Measurements from ENCODE around the gene DNAJC16. TPM values are rescaled to one million over a fixed set of nuclear protein-coding genes. Genes with fewer than 3 reads are reported as not detected.

Gene DNAJC16
- total and polyA plus RNA-seq, 9 of the 15 experiments (the other 6 are each of a cell fraction or from before 2014, with no cell fraction given), result 6.9 to 16.8 (median 12.8) TPM

DNA sequence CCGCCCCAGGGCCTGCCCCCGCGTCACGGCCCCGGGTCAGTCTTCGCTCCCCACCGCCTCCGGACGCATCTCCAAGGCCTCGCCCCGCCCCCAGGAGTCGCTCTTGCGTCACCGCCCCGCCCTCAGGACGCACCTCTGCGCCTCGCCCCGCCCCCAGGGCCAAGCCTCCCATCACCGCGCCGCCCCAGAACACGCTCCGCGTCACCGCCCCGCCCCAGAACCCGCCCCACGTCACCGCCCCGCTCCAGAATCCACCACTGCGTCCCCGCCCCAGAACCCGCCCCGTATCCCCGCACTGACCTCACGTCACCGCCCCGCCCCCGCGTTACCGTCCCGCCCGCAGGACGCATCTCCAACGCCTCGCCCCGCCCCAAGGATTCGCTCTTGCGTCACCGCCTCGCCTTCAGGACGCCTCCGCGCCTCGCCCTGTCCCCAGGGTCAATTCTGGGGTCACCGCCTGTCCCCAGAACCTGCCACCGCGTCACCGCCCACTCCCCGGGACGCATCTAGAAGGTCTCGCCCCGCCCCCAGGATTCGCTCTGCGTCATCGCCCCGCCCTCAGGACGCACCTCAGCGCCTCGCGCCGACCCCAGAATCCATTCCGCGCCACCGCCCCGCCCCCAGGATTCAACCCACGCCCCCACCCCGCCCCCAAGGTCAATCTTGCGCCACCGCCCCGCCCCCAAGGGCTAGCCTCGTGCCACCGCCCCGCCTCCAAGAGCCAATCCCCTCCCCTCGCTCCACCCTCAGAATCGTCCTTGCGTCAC lies 2.2 kb upstream of the DNAJC16 start (continued):
- TF ChIP-seq, protein P1, sequence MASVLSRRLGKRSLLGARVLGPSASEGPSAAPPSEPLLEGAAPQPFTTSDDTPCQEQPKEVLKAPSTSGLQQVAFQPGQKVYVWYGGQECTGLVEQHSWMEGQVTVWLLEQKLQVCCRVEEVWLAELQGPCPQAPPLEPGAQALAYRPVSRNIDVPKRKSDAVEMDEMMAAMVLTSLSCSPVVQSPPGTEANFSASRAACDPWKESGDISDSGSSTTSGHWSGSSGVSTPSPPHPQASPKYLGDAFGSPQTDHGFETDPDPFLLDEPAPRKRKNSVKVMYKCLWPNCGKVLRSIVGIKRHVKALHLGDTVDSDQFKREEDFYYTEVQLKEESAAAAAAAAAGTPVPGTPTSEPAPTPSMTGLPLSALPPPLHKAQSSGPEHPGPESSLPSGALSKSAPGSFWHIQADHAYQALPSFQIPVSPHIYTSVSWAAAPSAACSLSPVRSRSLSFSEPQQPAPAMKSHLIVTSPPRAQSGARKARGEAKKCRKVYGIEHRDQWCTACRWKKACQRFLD (CRISPR knock-in tag; IDR thresholded peaks at IDR 0.05), result peak; percentile 33; the same call in 1 of the 2 replicates
- TF ChIP-seq CHD2 (IDR thresholded peaks at IDR 0.05; ENCODE audit: low read depth, low read length), result no peak; the same call in 1 of the 2 replicates
- peak; percentile 30; the same call in 1 of the 2 replicates for TF ChIP-seq PHF8 (IDR thresholded peaks at IDR 0.05; ENCODE audit: borderline replicate concordance, low read length)
- TF ChIP-seq KHSRP (IDR thresholded peaks at IDR 0.05), result 0 out of 2 replicates have a peak, but pooled peaks have one; percentile 38
- TF ChIP-seq, protein P2, sequence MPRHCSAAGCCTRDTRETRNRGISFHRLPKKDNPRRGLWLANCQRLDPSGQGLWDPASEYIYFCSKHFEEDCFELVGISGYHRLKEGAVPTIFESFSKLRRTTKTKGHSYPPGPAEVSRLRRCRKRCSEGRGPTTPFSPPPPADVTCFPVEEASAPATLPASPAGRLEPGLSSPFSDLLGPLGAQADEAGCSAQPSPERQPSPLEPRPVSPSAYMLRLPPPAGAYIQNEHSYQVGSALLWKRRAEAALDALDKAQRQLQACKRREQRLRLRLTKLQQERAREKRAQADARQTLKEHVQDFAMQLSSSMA (CRISPR knock-in tag; IDR thresholded peaks at IDR 0.05), result no peak
- TF ChIP-seq TAF7 (tag; IDR thresholded peaks at IDR 0.05), result no peak
- no peak for TF ChIP-seq ZNF253 (CRISPR knock-in tag; conservative IDR thresholded peaks at IDR 0.05)
- TF ChIP-seq MAFK (IDR thresholded peaks at IDR 0.05; ENCODE audit: low read length), result no peak
- TF ChIP-seq NEUROD1 (IDR thresholded peaks at IDR 0.05; ENCODE audit: borderline replicate concordance, low read depth, low read length, partially characterized antibody), result peak; percentile 17
- no peak for TF ChIP-seq ZFPM2 (CRISPR knock-in tag; IDR thresholded peaks at IDR 0.05)
- TF ChIP-seq MYC (IDR thresholded peaks at IDR 0.05; ENCODE audit: low read depth, low read length), result peak; percentile 37; the same call in 1 of the 2 replicates
- TF ChIP-seq MYC (CRISPR knock-in tag; IDR thresholded peaks at IDR 0.05; ENCODE audit: borderline replicate concordance, low read depth), result no peak
- TF ChIP-seq TOE1 (IDR thresholded peaks at IDR 0.05; ENCODE audit: borderline replicate concordance), result no peak
- TF ChIP-seq TOE1 (CRISPR knock-in tag; IDR thresholded peaks at IDR 0.05; ENCODE audit: borderline replicate concordance, low read depth), result no peak
- TF ChIP-seq POLR2AphosphoS5 (IDR thresholded peaks at IDR 0.05; ENCODE audit: control insufficient read depth, insufficient read depth, low read depth, low read length), result no peak
- no peak for TF ChIP-seq ZNF143 (CRISPR knock-in tag; IDR thresholded peaks at IDR 0.05)
- TF ChIP-seq, protein P3, sequence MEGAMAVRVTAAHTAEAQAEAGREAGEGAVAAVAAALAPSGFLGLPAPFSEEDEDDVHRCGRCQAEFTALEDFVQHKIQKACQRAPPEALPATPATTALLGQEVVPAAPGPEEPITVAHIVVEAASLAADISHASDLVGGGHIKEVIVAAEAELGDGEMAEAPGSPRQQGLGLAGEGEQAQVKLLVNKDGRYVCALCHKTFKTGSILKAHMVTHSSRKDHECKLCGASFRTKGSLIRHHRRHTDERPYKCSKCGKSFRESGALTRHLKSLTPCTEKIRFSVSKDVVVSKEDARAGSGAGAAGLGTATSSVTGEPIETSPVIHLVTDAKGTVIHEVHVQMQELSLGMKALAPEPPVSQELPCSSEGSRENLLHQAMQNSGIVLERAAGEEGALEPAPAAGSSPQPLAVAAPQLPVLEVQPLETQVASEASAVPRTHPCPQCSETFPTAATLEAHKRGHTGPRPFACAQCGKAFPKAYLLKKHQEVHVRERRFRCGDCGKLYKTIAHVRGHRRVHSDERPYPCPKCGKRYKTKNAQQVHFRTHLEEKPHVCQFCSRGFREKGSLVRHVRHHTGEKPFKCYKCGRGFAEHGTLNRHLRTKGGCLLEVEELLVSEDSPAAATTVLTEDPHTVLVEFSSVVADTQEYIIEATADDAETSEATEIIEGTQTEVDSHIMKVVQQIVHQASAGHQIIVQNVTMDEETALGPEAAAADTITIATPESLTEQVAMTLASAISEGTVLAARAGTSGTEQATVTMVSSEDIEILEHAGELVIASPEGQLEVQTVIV (CRISPR knock-in tag; IDR thresholded peaks at IDR 0.05; ENCODE audit: borderline replicate concordance), result no peak
- peak; percentile 89 for TF ChIP-seq NR2C2 (CRISPR knock-in tag; IDR thresholded peaks at IDR 0.05)
- peak; percentile 96 for TF ChIP-seq NR2C2 (tag; IDR thresholded peaks at IDR 0.05)
- TF ChIP-seq MBD2 (IDR thresholded peaks at IDR 0.05; ENCODE audit: borderline replicate concordance, low read depth), result peak; percentile 38
- TF ChIP-seq, protein P4, sequence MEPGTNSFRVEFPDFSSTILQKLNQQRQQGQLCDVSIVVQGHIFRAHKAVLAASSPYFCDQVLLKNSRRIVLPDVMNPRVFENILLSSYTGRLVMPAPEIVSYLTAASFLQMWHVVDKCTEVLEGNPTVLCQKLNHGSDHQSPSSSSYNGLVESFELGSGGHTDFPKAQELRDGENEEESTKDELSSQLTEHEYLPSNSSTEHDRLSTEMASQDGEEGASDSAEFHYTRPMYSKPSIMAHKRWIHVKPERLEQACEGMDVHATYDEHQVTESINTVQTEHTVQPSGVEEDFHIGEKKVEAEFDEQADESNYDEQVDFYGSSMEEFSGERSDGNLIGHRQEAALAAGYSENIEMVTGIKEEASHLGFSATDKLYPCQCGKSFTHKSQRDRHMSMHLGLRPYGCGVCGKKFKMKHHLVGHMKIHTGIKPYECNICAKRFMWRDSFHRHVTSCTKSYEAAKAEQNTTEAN (CRISPR knock-in tag; IDR thresholded peaks at IDR 0.05), result no peak
- TF ChIP-seq ELF1 (tag; IDR thresholded peaks at IDR 0.05), result no peak
- TF ChIP-seq SRSF9 (IDR thresholded peaks at IDR 0.05; ENCODE audit: borderline replicate concordance, low read depth, low read length), result no peak

Data from K562 (cell line).